ENCODE data around the gene ACR. TPM values are rescaled to one million over a fixed set of nuclear protein-coding genes. Genes with fewer than 3 reads are reported as not detected.

ACR gene
- total and polyA plus RNA-seq, 10 of the 15 experiments (the other 5 are each of a cell fraction or from before 2014, with no cell fraction given): not detected

DNA sequence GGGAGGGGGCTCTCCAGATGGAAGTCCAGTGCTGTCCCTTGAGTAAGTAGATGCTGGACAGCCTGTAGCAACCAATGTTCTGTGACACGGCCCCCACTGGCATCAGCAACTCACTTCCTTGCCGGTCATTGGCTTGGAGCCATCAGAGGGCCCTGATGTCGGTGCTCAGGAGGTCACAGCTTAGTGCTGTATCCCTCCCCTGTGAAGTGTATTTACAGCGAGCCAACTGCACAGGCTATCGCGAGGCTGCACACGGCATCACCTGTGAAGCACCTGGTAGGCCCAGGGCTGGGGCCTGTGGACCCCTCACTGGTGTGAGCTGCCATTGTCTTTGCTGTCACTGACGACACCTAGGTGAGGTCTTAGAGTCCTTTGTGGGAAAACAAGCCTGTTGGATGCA, 13.4 kb upstream of the ACR start:
- ATAC-seq (no peak), DNase-seq (ENCODE audit: low read depth, low spot score) (no peak), FAIRE-seq (no peak)
- Histone ChIP-seq H3K9me3 (replicated peaks; ENCODE audit: control insufficient read depth, insufficient read depth, low read length) (no peaks in the 10 kb centered on the region; the same call in 2 of the 3 replicates), H4K20me1 (ENCODE audit: control insufficient read depth, insufficient read depth) (no peaks in the 10 kb centered on the region; the same call in 1 of the 2 replicates), H2AFZ (ENCODE audit: control insufficient read depth, low read depth, low read length) (no peak overlapping the region), H3K9ac (ENCODE audit: control insufficient read depth, insufficient read depth, low read length) (no peak overlapping the region), H3K27ac (ENCODE audit: control insufficient read depth, insufficient read depth) (no peak overlapping the region), H3K79me2 (ENCODE audit: control insufficient read depth, insufficient read depth, low read length) (no peaks in the 10 kb centered on the region), H3K36me3 (ENCODE audit: control insufficient read depth in 2 of 2, insufficient read depth in 2 of 2, low read length in 1 of 2) (no peaks in the 10 kb centered on the region), H3K4me3 (no peak overlapping the region), H3K4me2 (ENCODE audit: control insufficient read depth, insufficient read depth) (no peak overlapping the region), H3K27me3 (replicated peaks in 1 of 2; ENCODE audit: control insufficient read depth in 2 of 2, insufficient read depth in 2 of 2, low read length in 1 of 2) (no peaks in the 10 kb centered on the region; a peak in 1 of 4 replicates), H3K4me1 (ENCODE audit: control insufficient read depth, insufficient read depth, low read length) (no peaks in the 10 kb centered on the region)
- no TSS peak for BruUV-seq (replicated peaks)
- WGBS (ENCODE audit: insufficient coverage, insufficient replicate concordance, low lambda C conversion rate, missing lambda C conversion rate): 54% methylated on average over 8 of the region's 8 CpGs
- RAD21 ChIA-PET (ENCODE audit: unreplicated experiment): no interaction called here
- CTCF ChIA-PET: no interaction called here
- intact Hi-C loops (cut with micrococcal nuclease; ENCODE audit: unreplicated experiment): no loop called here
- SMC1A ChIA-PET (ENCODE audit: uncharacterized antibody, unreplicated experiment): no interaction called here
- TF ChIP-seq, protein P1, sequence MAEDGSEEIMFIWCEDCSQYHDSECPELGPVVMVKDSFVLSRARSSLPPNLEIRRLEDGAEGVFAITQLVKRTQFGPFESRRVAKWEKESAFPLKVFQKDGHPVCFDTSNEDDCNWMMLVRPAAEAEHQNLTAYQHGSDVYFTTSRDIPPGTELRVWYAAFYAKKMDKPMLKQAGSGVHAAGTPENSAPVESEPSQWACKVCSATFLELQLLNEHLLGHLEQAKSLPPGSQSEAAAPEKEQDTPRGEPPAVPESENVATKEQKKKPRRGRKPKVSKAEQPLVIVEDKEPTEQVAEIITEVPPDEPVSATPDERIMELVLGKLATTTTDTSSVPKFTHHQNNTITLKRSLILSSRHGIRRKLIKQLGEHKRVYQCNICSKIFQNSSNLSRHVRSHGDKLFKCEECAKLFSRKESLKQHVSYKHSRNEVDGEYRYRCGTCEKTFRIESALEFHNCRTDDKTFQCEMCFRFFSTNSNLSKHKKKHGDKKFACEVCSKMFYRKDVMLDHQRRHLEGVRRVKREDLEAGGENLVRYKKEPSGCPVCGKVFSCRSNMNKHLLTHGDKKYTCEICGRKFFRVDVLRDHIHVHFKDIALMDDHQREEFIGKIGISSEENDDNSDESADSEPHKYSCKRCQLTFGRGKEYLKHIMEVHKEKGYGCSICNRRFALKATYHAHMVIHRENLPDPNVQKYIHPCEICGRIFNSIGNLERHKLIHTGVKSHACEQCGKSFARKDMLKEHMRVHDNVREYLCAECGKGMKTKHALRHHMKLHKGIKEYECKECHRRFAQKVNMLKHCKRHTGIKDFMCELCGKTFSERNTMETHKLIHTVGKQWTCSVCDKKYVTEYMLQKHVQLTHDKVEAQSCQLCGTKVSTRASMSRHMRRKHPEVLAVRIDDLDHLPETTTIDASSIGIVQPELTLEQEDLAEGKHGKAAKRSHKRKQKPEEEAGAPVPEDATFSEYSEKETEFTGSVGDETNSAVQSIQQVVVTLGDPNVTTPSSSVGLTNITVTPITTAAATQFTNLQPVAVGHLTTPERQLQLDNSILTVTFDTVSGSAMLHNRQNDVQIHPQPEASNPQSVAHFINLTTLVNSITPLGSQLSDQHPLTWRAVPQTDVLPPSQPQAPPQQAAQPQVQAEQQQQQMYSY (CRISPR knock-in tag; IDR thresholded peaks at IDR 0.05): no peak
- POLR2A ChIA-PET: interaction anchor here (0.5 kb wide), 1 partner anchor 11 kb away, joined by 3 read pairs; no protein-coding TSS in a partner anchor
- in situ Hi-C loops (cut with MboI): no loop called here

DNA sequence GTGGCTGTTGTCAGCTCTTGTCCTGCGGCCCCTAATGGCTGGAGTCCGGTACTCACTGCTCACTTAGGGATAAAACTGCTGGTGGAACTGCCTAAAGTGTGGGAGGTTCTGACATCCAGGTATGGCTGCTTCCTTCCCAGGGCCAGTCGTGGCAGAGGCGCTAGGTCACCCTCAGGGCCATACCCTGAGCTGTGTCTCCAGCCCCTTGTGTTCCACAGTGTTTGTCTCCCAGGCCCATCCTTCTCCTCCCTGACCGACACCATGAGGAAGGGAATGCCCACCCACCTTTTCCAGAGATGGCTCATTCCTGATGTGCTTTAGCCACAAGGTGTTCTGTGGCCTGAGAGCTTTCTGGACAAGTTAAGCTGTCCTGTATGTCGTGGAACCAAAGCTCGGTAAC, 12.4 kb upstream of the ACR start:
- SMC1A ChIA-PET (ENCODE audit: uncharacterized antibody, unreplicated experiment): no interaction called here
- 41% methylated on average over 7 of the region's 7 CpGs for WGBS (ENCODE audit: insufficient coverage, insufficient replicate concordance, low lambda C conversion rate, missing lambda C conversion rate)
- CTCF ChIA-PET: interaction anchor here (0.6 kb wide), 1 partner anchor 11 kb away, joined by 3 read pairs; no protein-coding TSS in a partner anchor
- no peaks in the 10 kb centered on the region for H3K4me1 ChIP-seq (ENCODE audit: control insufficient read depth, insufficient read depth, low read length)
- no peak overlapping the region for H2AFZ ChIP-seq (ENCODE audit: control insufficient read depth, low read depth, low read length)
- ATAC-seq (no peak), FAIRE-seq (no peak), DNase-seq (ENCODE audit: low read depth, low spot score) (no peak)
- no TSS peak for BruUV-seq (replicated peaks)
- no peaks in the 10 kb centered on the region; the same call in 2 of the 3 replicates for H3K9me3 ChIP-seq (replicated peaks; ENCODE audit: control insufficient read depth, insufficient read depth, low read length)
- RAD21 ChIA-PET (ENCODE audit: unreplicated experiment): no interaction called here
- H3K4me3 ChIP-seq: no peak overlapping the region
- POLR2A ChIA-PET: no interaction called here
- H3K4me2 ChIP-seq (ENCODE audit: control insufficient read depth, insufficient read depth): no peak overlapping the region
- no peaks in the 10 kb centered on the region; a peak in 1 of 4 replicates for H3K27me3 ChIP-seq (replicated peaks in 1 of 2; ENCODE audit: control insufficient read depth in 2 of 2, insufficient read depth in 2 of 2, low read length in 1 of 2)
- intact Hi-C loops (cut with micrococcal nuclease; ENCODE audit: unreplicated experiment): no loop called here
- H3K9ac ChIP-seq (ENCODE audit: control insufficient read depth, insufficient read depth, low read length): no peak overlapping the region
- no peaks in the 10 kb centered on the region for H3K79me2 ChIP-seq (ENCODE audit: control insufficient read depth, insufficient read depth, low read length)
- in situ Hi-C loops (cut with MboI): no loop called here
- no peaks in the 10 kb centered on the region; the same call in 1 of the 2 replicates for H4K20me1 ChIP-seq (ENCODE audit: control insufficient read depth, insufficient read depth)
- no peaks in the 10 kb centered on the region for H3K36me3 ChIP-seq (ENCODE audit: control insufficient read depth in 2 of 2, insufficient read depth in 2 of 2, low read length in 1 of 2)
- H3K27ac ChIP-seq (ENCODE audit: control insufficient read depth, insufficient read depth): no peak overlapping the region
- TF ChIP-seq, protein P2, sequence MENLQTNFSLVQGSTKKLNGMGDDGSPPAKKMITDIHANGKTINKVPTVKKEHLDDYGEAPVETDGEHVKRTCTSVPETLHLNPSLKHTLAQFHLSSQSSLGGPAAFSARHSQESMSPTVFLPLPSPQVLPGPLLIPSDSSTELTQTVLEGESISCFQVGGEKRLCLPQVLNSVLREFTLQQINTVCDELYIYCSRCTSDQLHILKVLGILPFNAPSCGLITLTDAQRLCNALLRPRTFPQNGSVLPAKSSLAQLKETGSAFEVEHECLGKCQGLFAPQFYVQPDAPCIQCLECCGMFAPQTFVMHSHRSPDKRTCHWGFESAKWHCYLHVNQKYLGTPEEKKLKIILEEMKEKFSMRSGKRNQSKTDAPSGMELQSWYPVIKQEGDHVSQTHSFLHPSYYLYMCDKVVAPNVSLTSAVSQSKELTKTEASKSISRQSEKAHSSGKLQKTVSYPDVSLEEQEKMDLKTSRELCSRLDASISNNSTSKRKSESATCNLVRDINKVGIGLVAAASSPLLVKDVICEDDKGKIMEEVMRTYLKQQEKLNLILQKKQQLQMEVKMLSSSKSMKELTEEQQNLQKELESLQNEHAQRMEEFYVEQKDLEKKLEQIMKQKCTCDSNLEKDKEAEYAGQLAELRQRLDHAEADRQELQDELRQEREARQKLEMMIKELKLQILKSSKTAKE (IDR thresholded peaks at IDR 0.05; ENCODE audit: low read depth, poor library complexity, severe bottlenecking): no peak
- TF ChIP-seq TCF12 (IDR thresholded peaks at IDR 0.05; ENCODE audit: low read depth, low read length) (no peak), JUND (IDR thresholded peaks at IDR 0.05; ENCODE audit: low read depth, low read length) (no peak), SIX5 (IDR thresholded peaks at IDR 0.05; ENCODE audit: low read depth, low read length, severe bottlenecking) (no peak), ZZZ3 (IDR thresholded peaks at IDR 0.05; ENCODE audit: control insufficient read depth, insufficient read length, low read depth) (no peak), WRNIP1 (IDR thresholded peaks at IDR 0.05; ENCODE audit: borderline replicate concordance, low read depth, low read length) (no peak), MXI1 (IDR thresholded peaks at IDR 0.05; ENCODE audit: low read depth, low read length) (no peak), CBX5 (IDR thresholded peaks at IDR 0.05; ENCODE audit: low read depth) (no peak)
- TF ChIP-seq, protein P3, sequence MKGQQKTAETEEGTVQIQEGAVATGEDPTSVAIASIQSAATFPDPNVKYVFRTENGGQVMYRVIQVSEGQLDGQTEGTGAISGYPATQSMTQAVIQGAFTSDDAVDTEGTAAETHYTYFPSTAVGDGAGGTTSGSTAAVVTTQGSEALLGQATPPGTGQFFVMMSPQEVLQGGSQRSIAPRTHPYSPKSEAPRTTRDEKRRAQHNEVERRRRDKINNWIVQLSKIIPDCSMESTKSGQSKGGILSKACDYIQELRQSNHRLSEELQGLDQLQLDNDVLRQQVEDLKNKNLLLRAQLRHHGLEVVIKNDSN (IDR thresholded peaks at IDR 0.05; ENCODE audit: borderline replicate concordance, extremely low read length, insufficient read depth, low read depth, low read length): no peak
